ENCODE measurements around the gene PLAGL2.

The PLAGL2 gene

GRCh38 chr20:32208499-32209154 lies 1.1 kb upstream of the PLAGL2 start:
- H3K27me3 Mint-ChIP-seq (ENCODE audit: low read depth, poor library complexity) = peaks cover 2% of the 10 kb centered on the region
- H3K4me1 Mint-ChIP-seq = peaks cover 65% of the 10 kb centered on the region
- no peak for DNase-seq

GRCh38 chr20:32206760-32207625 lies 550 bp downstream of the PLAGL2 start:
- peak overlapping the region; percentile 90 for H3K27ac Mint-ChIP-seq
- peak overlapping the region; percentile 100 for H3K4me3 Mint-ChIP-seq
- H3K9me3 Mint-ChIP-seq = no peaks in the 10 kb centered on the region
- H3K4me1 Mint-ChIP-seq = peaks cover 81% of the 10 kb centered on the region
- peaks cover 14% of the 10 kb centered on the region for H3K36me3 Mint-ChIP-seq (ENCODE audit: low read depth)
- no peak for DNase-seq
- TF ChIP-seq CTCF (IDR thresholded peaks at IDR 0.05) = no peak
- peaks cover 2% of the 10 kb centered on the region for H3K27me3 Mint-ChIP-seq (ENCODE audit: low read depth, poor library complexity)

More at GRCh38 chr20:32208499-32209154, 1.1 kb upstream of the PLAGL2 start:
- Mint-ChIP-seq H3K36me3 (ENCODE audit: low read depth) (peaks cover 9% of the 10 kb centered on the region), H3K9me3 (no peaks in the 10 kb centered on the region), H3K27ac (peak overlapping the region; percentile 25), H3K4me3 (peak overlapping the region; percentile 89)
- TF ChIP-seq CTCF (IDR thresholded peaks at IDR 0.05) = no peak

- Mint-ChIP-seq H3K4me3 (peak overlapping the region; percentile 100), H3K4me1 (peaks cover 83% of the 10 kb centered on the region), H3K27ac (peak overlapping the region; percentile 90), H3K27me3 (ENCODE audit: low read depth, poor library complexity) (peaks cover 2% of the 10 kb centered on the region), H3K36me3 (ENCODE audit: low read depth) (peaks cover 17% of the 10 kb centered on the region), H3K9me3 (no peaks in the 10 kb centered on the region)
- DNase-seq = no peak
- TF ChIP-seq CTCF (IDR thresholded peaks at IDR 0.05) = no peak
These were observed 1.4 kb downstream of the PLAGL2 start for GRCh38 chr20:32205843-32206759.

GRCh38 chr20:32205110-32205842 lies 2.3 kb downstream of the PLAGL2 start:
- H3K4me1 Mint-ChIP-seq = peaks cover 77% of the 10 kb centered on the region
- peaks cover 25% of the 10 kb centered on the region for H3K36me3 Mint-ChIP-seq (ENCODE audit: low read depth)
- H3K9me3 Mint-ChIP-seq = no peaks in the 10 kb centered on the region
- peak overlapping the region; percentile 100 for H3K4me3 Mint-ChIP-seq
- H3K27ac Mint-ChIP-seq = peak overlapping the region; percentile 90
- peaks cover 2% of the 10 kb centered on the region for H3K27me3 Mint-ChIP-seq (ENCODE audit: low read depth, poor library complexity)
- no peak for TF ChIP-seq CTCF (IDR thresholded peaks at IDR 0.05)
- no peak for DNase-seq
